HG02623 (cell line): ENCODE measurements around the gene PRR20E.
"Not testable (repeated sequence)": the region's sequence is repeated elsewhere in the genome, so short reads cannot be mapped to it uniquely, and the experiment has no call there.

Experiments
- ATAC-seq: cut with Tn5 transposase; IDR thresholded peaks from one replicate; pipeline ENCODE4 v1.9.1; 2021; ENCODE audit warnings: moderate library complexity; ENCODE audit not compliant: unreplicated experiment

PRR20E gene

DNA sequence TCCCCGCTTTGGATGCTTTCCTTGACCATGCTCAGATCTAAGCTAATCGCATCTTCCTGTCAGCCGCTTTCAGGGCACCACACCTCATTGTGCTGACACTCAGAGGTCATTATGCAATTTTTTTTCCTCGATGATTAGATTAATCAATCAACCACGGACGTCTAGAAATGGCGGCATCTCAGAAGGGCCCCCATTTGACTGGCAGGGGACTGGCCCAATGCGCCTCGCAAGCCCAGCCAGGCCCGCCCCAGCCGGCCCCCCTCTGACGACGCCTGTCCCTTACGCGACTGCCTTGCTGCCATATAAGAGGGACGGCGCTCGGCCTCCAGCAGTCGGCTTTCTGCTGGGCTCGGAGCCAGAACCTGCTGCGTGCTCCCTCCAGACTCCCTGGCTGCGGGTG, at the start of gene PRR20E:
TSS of gene PRR20E (plus strand) at position 301 of the 400 bp plus-strand sequence. CDS start 387 bp downstream, outside the sequence.
- not testable (repeated sequence) for ATAC-seq

DNA sequence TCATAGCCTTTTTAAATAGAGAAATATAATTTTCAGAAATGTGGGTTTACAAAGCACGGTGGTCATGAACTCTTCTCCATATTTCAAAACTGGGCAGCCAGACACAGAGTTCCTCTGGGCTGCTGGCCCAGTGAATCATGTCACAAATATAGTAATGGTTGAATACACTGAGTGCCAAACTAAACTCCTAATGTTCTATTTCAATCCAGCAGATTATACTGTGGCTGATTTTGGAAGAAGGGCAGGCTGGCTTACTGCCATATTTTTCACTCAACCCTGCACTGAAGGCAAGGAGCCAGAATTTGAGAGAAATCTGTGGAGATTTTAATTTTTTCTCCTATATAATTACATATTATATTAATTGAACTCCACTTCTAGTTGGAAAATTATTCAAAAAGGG, 43.3 kb upstream of the PRR20E start:
- ATAC-seq: no peak

DNA sequence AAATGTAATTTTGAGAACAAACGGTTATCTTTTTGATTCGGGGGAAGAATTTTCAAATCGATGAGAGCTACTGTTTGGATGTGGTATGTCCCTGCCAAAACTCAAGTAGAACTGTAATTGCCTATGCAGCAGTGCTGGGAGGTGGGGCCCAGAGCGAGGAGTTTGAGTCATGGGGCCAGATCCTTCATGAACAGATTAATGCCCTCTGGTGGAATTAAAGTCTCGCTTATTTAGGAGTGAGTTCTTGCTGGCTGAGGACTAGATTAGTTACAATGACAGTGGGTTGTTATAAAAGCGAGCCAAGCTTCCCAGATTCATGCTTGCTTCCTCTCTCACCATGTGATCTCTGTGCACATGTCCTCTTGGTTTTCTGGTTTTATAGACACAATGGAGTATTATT, 38.1 kb upstream of the PRR20E start:
- ATAC-seq: no peak

DNA sequence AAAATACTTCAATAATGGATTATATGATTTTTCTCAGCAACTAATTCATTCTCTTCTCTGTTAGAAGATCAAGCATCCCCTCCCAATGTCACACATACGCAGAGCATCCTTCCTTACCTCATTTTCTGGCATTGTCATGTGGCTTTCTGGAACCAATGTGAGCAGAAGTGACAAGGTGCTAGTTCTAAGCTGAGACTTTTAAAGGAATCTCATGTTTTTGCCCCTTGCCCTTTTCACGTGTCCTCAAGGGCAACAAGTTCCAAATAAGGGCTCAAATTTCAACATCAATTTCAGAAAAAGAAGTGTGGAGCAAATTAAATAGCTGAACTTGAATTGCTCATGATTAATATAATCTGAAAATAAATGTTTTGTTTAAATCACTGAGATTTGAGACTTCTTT, 30.9 kb upstream of the PRR20E start:
- ATAC-seq: no peak

DNA sequence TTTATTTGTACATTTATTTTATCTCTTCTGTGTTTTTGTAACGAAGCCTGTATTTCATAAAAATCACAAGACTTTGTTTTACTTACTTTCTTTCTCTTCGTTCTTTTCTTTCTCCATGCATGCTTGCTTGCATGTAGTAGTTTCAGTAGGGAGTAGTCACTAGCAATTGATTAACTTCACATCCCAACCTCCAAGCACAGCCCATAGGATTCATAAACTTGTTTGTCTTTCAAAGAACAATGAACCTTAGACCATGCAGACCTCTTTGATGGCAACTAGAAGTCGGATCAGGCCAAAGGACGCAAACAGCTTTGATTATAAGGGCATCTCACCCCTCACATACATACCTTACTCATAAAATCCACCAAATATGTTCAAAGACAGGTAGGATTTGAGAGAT, 29.4 kb upstream of the PRR20E start:
- no peak for ATAC-seq

DNA sequence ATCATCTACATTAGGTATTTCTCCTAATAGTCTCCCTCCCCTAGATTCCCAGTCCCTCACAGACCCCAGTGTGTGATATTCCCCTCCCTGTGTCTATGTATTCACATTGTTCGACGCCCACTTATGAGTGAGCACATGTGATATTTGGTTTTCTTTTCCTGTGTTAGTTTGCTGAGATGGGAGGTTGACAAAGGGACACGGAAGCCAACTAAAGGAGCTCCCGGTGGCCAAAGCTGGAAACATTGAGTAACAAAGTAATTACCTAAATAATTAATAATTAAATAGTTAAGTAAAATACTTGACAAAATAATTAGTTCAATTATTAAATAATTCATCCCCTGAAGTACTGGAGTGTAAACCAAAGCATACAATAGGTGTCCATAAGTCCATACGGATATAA, 28.0 kb upstream of the PRR20E start:
- ATAC-seq: no peak

DNA sequence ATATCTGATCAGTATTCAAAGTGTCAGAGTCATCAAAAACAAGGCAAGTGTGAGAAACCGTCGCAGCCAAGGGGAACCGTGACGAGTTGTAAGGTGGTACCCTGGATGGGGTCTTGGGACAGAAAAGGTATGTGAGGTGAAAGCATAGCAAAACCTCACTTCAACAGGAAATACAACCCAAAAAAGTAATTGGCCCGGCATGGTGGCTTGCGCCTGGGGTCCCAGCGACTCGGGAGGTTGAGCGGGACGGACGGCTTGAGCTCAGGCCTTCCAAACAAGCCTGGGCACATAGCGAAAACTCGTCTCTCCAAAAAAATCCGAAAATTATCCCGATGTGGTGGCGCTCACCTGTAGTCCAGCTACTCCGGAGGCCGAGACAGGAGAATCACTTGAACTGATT, 27.2 kb upstream of the PRR20E start:
- ATAC-seq: not testable (repeated sequence)

DNA sequence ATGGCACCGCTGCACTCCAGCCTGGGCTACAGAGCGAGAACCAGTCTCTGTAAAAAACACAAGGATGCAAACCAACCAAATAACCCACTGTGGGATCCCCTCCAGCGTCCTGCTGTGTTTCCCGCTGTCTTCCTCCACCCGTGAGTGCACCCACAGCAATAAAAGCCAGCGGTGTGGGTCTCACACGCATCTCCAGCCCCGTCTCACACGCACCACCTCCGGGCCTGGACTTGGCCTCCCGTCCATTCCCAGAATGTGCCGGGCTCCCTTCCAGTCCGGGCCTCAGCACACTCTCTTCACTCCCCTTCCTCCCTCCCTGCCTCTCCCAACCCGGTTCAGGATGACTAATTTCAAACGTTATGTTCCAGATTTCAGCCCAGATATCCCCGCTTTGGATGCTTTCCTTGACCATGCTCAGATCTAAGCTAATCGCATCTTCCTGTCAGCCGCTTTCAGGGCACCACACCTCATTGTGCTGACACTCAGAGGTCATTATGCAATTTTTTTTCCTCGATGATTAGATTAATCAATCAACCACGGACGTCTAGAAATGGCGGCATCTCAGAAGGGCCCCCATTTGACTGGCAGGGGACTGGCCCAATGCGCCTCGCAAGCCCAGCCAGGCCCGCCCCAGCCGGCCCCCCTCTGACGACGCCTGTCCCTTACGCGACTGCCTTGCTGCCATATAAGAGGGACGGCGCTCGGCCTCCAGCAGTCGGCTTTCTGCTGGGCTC, 26.6 kb upstream of the PRR20E start, which contains the start of gene PRR20A:
TSS of gene PRR20A (plus strand) at position 684 of the 734 bp plus-strand sequence. CDS start 387 bp downstream, outside the sequence.
- not testable (repeated sequence) for ATAC-seq

DNA sequence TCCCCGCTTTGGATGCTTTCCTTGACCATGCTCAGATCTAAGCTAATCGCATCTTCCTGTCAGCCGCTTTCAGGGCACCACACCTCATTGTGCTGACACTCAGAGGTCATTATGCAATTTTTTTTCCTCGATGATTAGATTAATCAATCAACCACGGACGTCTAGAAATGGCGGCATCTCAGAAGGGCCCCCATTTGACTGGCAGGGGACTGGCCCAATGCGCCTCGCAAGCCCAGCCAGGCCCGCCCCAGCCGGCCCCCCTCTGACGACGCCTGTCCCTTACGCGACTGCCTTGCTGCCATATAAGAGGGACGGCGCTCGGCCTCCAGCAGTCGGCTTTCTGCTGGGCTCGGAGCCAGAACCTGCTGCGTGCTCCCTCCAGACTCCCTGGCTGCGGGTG, 19.8 kb upstream of the PRR20E start, which contains the start of gene PRR20B:
TSS of gene PRR20B (plus strand) at position 301 of the 400 bp plus-strand sequence. CDS start 387 bp downstream, outside the sequence.
- ATAC-seq: not testable (repeated sequence)

DNA sequence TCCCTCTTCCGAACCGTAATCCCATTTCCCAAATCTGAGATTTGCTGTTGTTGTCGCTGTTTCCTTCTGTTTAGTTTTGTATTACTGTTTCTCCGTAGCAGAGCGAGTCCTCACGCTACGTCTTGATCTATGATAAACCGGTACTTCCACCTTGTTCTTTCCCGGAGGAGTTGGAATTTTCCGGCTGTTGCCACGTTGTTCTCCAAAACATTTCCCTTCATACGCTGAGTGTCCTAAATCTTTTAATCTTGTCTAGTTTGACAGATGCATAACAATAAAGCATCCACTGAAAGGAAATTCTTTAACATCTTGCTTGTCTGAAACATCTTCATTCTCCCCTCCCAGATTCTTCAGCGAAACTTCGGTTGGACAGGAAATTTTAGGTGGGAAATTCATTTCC, 18.9 kb upstream of the PRR20E start:
- not testable (repeated sequence) for ATAC-seq

DNA sequence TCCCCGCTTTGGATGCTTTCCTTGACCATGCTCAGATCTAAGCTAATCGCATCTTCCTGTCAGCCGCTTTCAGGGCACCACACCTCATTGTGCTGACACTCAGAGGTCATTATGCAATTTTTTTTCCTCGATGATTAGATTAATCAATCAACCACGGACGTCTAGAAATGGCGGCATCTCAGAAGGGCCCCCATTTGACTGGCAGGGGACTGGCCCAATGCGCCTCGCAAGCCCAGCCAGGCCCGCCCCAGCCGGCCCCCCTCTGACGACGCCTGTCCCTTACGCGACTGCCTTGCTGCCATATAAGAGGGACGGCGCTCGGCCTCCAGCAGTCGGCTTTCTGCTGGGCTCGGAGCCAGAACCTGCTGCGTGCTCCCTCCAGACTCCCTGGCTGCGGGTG, 13.2 kb upstream of the PRR20E start, which contains the start of gene PRR20C:
TSS of gene PRR20C (plus strand) at position 301 of the 400 bp plus-strand sequence. CDS start 387 bp downstream, outside the sequence.
- ATAC-seq: not testable (repeated sequence)

DNA sequence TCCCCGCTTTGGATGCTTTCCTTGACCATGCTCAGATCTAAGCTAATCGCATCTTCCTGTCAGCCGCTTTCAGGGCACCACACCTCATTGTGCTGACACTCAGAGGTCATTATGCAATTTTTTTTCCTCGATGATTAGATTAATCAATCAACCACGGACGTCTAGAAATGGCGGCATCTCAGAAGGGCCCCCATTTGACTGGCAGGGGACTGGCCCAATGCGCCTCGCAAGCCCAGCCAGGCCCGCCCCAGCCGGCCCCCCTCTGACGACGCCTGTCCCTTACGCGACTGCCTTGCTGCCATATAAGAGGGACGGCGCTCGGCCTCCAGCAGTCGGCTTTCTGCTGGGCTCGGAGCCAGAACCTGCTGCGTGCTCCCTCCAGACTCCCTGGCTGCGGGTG, 6.7 kb upstream of the PRR20E start, which contains the start of gene PRR20D:
TSS of gene PRR20D (plus strand) at position 301 of the 400 bp plus-strand sequence. CDS start 387 bp downstream, outside the sequence.
- ATAC-seq: not testable (repeated sequence)

DNA sequence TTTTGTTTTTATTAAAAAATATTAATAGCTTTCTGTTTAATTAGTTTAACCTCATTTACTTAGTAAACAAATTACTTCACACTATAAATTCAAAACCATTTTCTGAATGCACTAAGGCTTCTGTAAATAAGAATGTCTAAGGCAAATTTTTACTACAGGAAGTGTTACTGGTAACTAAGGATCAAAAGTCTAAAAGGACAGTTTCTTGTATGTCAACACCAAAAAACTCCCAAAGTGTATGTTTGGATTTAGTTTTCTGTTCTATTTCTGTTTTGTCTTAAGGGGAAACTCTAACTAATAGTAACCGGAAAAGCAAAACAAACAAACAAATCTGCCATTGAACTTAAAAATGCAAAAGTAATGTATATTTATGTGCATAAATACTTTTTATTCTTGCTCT, 24.7 kb downstream of the PRR20E start:
- ATAC-seq: no peak

DNA sequence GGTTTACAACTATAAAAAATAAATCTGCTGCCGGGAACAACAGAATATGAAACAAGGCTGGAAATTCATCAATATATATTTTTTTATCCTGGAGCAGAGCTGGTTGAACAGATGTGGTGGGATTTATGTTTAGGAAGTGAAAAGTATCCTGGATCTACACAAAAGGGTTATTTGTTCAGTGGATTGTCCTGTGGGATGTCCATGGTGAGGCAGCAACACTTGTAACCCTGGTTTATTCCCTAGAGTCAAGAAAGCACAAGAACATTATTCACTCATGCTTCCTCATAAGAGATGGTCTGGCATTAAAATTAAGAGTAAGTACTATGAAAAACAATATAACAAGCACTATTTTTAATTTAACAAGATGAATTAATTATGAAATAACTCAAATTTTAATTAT, 46.0 kb downstream of the PRR20E start:
- ATAC-seq: no peak
